Measurements from ENCODE around the gene HECW1.
"Not testable (repeated sequence)": the region's sequence is repeated elsewhere in the genome, so short reads cannot be mapped to it uniquely, and the experiment has no call there.

The HECW1 gene

GRCh38 chr7:43588477-43589132 lies 476.2 kb downstream of the HECW1 start:
- DNase-seq: no peak

GRCh38 chr7:43589133-43589478 lies 476.7 kb downstream of the HECW1 start:
- DNase-seq: no peak

- no peak for DNase-seq
Observed at GRCh38 chr7:43589728-43590127, 477.3 kb downstream of the HECW1 start.

GRCh38 chr7:43590862-43591557 lies 478.6 kb downstream of the HECW1 start:
- DNase-seq: no peak

GRCh38 chr7:43591558-43592180 lies 479.2 kb downstream of the HECW1 start:
- DNase-seq: no peak

GRCh38 chr7:43592326-43592725 lies 479.9 kb downstream of the HECW1 start:
- no peak for DNase-seq

GRCh38 chr7:43593010-43593409 lies 480.6 kb downstream of the HECW1 start:
- no peak for DNase-seq

- no peak for DNase-seq
Observed at GRCh38 chr7:43594020-43594419, 481.6 kb downstream of the HECW1 start.

- DNase-seq: not testable (repeated sequence)
Observed at GRCh38 chr7:43596426-43596825, 484.0 kb downstream of the HECW1 start.

- no peak for DNase-seq
Observed at GRCh38 chr7:43600056-43600455, 487.6 kb downstream of the HECW1 start.

GRCh38 chr7:43602256-43602655 lies 489.8 kb downstream of the HECW1 start:
- DNase-seq: no peak

- DNase-seq: no peak
Observed at GRCh38 chr7:43604251-43604650, 491.8 kb downstream of the HECW1 start.

GRCh38 chr7:43609097-43609496 lies 496.6 kb downstream of the HECW1 start:
- DNase-seq: no peak

- no peak for DNase-seq
Observed at GRCh38 chr7:43612128-43612527, 499.7 kb downstream of the HECW1 start.

- no peak for DNase-seq
Observed at GRCh38 chr7:43612599-43613589, 500.4 kb downstream of the HECW1 start.

Data from right hindlimb (tissue), 1 donor.